RWPE2 (cell line): ENCODE measurements around the gene SEMA3D.

ENCODE experiments used
- ATAC-seq: fragments of 200-7000 bp; cut with Tn5 transposase; 3 replicates; pipeline ENCODE4 v1.9.1; 2021; ENCODE audit warnings: low read depth
- DNase-seq: peaks from one replicate; pipeline ENCODE4 v3.0.0-alpha.2; 2020; ENCODE audit warnings: low spot score
- H3K27ac ChIP-seq: fragments of 450-650 bp; 2 replicates; pipeline ENCODE4 v1.5.1; 2017; ENCODE audit warnings: mild to moderate bottlenecking; ENCODE audit not compliant: poor library complexity, severe bottlenecking
- H3K27me3 ChIP-seq: fragments of 250-450 bp; sonication (Bioruptor Pico); 2 replicates; pipeline ENCODE4 v1.5.1; 2021; ENCODE audit warnings: mild to moderate bottlenecking, moderate library complexity; ENCODE audit not compliant: insufficient read depth, poor library complexity, severe bottlenecking
- H3K36me3 ChIP-seq: fragments of 250-450 bp; sonication (Bioruptor Pico); 2 replicates; pipeline ENCODE4 v1.5.1; 2020; ENCODE audit warnings: low read depth, mild to moderate bottlenecking, moderate library complexity
- H3K4me1 ChIP-seq: fragments of 250-450 bp; sonication (Bioruptor Pico); 2 replicates; pipeline ENCODE4 v1.5.1; 2021; ENCODE audit warnings: mild to moderate bottlenecking, moderate library complexity; ENCODE audit not compliant: insufficient read depth, poor library complexity, severe bottlenecking
- H3K4me3 ChIP-seq: fragments of 250-450 bp; sonication (Bioruptor Pico); 2 replicates; pipeline ENCODE4 v1.5.1; 2021; ENCODE audit warnings: mild to moderate bottlenecking, moderate library complexity; ENCODE audit not compliant: severe bottlenecking
- H3K9me3 ChIP-seq: fragments of 250-450 bp; sonication (Bioruptor Pico); 2 replicates; pipeline ENCODE4 v1.5.1; 2021; ENCODE audit warnings: mild to moderate bottlenecking, moderate library complexity; ENCODE audit not compliant: severe bottlenecking
- TF ChIP-seq, protein P1 (sequence below): fragments of 450-650 bp; IDR thresholded peaks from one replicate; pipeline ENCODE4 v1.5.1; 2017; ENCODE audit warnings: mild to moderate bottlenecking, moderate library complexity; ENCODE audit not compliant: poor library complexity, severe bottlenecking

The SEMA3D gene

GRCh38 chr7:85226361-85227085 lies 39.7 kb upstream of the SEMA3D start:
- ATAC-seq (no peak), DNase-seq (no peak)
- Histone ChIP-seq H3K4me3 (no peak overlapping the region), H3K36me3 (no peaks in the 10 kb centered on the region), H3K4me1 (no peaks in the 10 kb centered on the region), H3K27me3 (peaks cover 4% of the 10 kb centered on the region), H3K9me3 (no peaks in the 10 kb centered on the region), H3K27ac (no peak overlapping the region)
- TF ChIP-seq, protein P1, sequence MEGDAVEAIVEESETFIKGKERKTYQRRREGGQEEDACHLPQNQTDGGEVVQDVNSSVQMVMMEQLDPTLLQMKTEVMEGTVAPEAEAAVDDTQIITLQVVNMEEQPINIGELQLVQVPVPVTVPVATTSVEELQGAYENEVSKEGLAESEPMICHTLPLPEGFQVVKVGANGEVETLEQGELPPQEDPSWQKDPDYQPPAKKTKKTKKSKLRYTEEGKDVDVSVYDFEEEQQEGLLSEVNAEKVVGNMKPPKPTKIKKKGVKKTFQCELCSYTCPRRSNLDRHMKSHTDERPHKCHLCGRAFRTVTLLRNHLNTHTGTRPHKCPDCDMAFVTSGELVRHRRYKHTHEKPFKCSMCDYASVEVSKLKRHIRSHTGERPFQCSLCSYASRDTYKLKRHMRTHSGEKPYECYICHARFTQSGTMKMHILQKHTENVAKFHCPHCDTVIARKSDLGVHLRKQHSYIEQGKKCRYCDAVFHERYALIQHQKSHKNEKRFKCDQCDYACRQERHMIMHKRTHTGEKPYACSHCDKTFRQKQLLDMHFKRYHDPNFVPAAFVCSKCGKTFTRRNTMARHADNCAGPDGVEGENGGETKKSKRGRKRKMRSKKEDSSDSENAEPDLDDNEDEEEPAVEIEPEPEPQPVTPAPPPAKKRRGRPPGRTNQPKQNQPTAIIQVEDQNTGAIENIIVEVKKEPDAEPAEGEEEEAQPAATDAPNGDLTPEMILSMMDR: no peak

- TF ChIP-seq, protein P1: no peak
- Histone ChIP-seq H3K4me3 (no peak overlapping the region), H3K27ac (no peak overlapping the region), H3K27me3 (no peaks in the 10 kb centered on the region), H3K4me1 (no peaks in the 10 kb centered on the region), H3K36me3 (no peaks in the 10 kb centered on the region), H3K9me3 (no peaks in the 10 kb centered on the region)
- no peak for ATAC-seq
- DNase-seq: no peak
These were observed 37.3 kb upstream of the SEMA3D start for GRCh38 chr7:85224171-85224570.

- H3K27ac ChIP-seq: no peak overlapping the region
- H3K36me3 ChIP-seq: no peaks in the 10 kb centered on the region
- no peaks in the 10 kb centered on the region for H3K9me3 ChIP-seq
- TF ChIP-seq, protein P1: no peak
- DNase-seq (no peak), ATAC-seq (no peak)
- H3K4me3 ChIP-seq: no peak overlapping the region
- H3K27me3 ChIP-seq: no peaks in the 10 kb centered on the region
- H3K4me1 ChIP-seq: no peaks in the 10 kb centered on the region
These were observed 35.7 kb upstream of the SEMA3D start for GRCh38 chr7:85222522-85222921.

GRCh38 chr7:85221796-85222195 lies 34.9 kb upstream of the SEMA3D start:
- DNase-seq: no peak
- TF ChIP-seq, protein P1: no peak
- no peaks in the 10 kb centered on the region for H3K27me3 ChIP-seq
- no peaks in the 10 kb centered on the region for H3K36me3 ChIP-seq
- no peak overlapping the region for H3K27ac ChIP-seq
- ATAC-seq: no peak
- H3K4me3 ChIP-seq: no peak overlapping the region
- H3K9me3 ChIP-seq: no peaks in the 10 kb centered on the region
- no peaks in the 10 kb centered on the region for H3K4me1 ChIP-seq

GRCh38 chr7:85220651-85221050 lies 33.8 kb upstream of the SEMA3D start:
- no peaks in the 10 kb centered on the region for H3K4me1 ChIP-seq
- TF ChIP-seq, protein P1: no peak
- no peak for ATAC-seq
- no peak overlapping the region for H3K27ac ChIP-seq
- no peaks in the 10 kb centered on the region for H3K9me3 ChIP-seq
- no peak for DNase-seq
- no peak overlapping the region for H3K4me3 ChIP-seq
- H3K36me3 ChIP-seq: no peaks in the 10 kb centered on the region
- no peaks in the 10 kb centered on the region for H3K27me3 ChIP-seq
